Gastrocnemius medialis (tissue), 4 donors: ENCODE results near the gene DSE. TPM values are rescaled to one million over a fixed set of nuclear protein-coding genes. Genes with fewer than 3 reads are reported as not detected.

Experiments used
- ATAC-seq, 2 donors: fragments of 150-250 bp; one replicate each; pipeline ENCODE4 v1.9.1; 2016
- DNase-seq, 2 donors: peaks; one replicate each; pipeline ENCODE4 v3.0.0-alpha.2; 2019
- H3K27ac ChIP-seq, 4 donors: fragments of 200-600 bp; sonication (generic); 1 replicate in 1 of 4; 2 replicates in 3 of 4; pipeline ENCODE4 v1.5.1; 2016 to 2018; ENCODE audit warnings: mild to moderate bottlenecking in 2 of 4, moderate library complexity in 1 of 4
- H3K27me3 ChIP-seq, 3 donors: fragments of 200-600 bp; sonication (generic) in 2 of 3; 1 replicate in 1 of 3; 2 replicates in 2 of 3; pipeline versions ENCODE4 v1.5.1 to v1.6.0; 2016 to 2019; ENCODE audit warnings: mild to moderate bottlenecking in 1 of 3, moderate library complexity in 1 of 3
- H3K36me3 ChIP-seq, 2 donors: fragments of 200-600 bp; sonication (generic) in 1 of 2; one replicate each; pipeline ENCODE4 v1.5.1; 2017 to 2018
- H3K4me1 ChIP-seq, 2 donors: fragments of 200-600 bp; sonication (generic) in 1 of 2; one replicate each; pipeline ENCODE4 v1.5.1; 2016 to 2017; ENCODE audit warnings: mild to moderate bottlenecking in 2 of 2
- H3K4me3 ChIP-seq, 4 donors: fragments of 200-600 bp; sonication (generic) in 3 of 4; 1 replicate in 1 of 4; 2 replicates in 3 of 4; pipeline ENCODE4 v1.5.1; 2016 to 2019; ENCODE audit warnings: mild to moderate bottlenecking in 2 of 4
- H3K9me3 ChIP-seq, 3 donors: fragments of 200-600 bp; sonication (generic) in 2 of 3; 1 replicate in 1 of 3; 2 replicates in 2 of 3; pipeline ENCODE4 v1.5.1; 2016 to 2019
- POLR2A ChIP-seq, 2 donors: fragments of 450-650 bp; IDR thresholded peaks; one replicate each; pipeline ENCODE4 v1.6.1; 2017; ENCODE audit warnings: antibody characterized with exemption in 2 of 2, mild to moderate bottlenecking in 2 of 2, moderate library complexity in 2 of 2
- in situ Hi-C, 4 donors: fragments of 200-750 bp; cut with MboI; loops; one replicate each; pipeline versions ENCODE4 v1.15.0 to v1.8.0; 2017; ENCODE audit warnings: low sequenced_read_pairs in 4 of 4
- intact Hi-C: fragments of 100-400 bp; cut with DNase I; formaldehyde crosslinking; loops from one replicate; pipeline ENCODE4 v1.15.1; 2023; ENCODE audit warnings: low total_unique reads
- total RNA-seq, 4 donors: library from RNA; depleted of rRNA; stranded (reverse); fragments of >200 nt; gene quantifications; one replicate each; pipeline versions ENCODE4 v1.1.0 to v1.2.3, GENCODE V29; 2016
- TF ChIP-seq, protein P1 (sequence below), 5 experiments: fragments of 450-650 bp in 3 of 5; fragments of 200-600 bp in 2 of 5; sonication (generic) in 2 of 5; IDR thresholded peaks in 4 of 5; conservative IDR thresholded peaks in 1 of 5; 1 replicate in 4 of 5; 2 replicates in 1 of 5; pipeline ENCODE4 v1.5.1; 2016 to 2019; ENCODE audit warnings: antibody characterized with exemption in 5 of 5, mild to moderate bottlenecking in 3 of 5, moderate library complexity in 3 of 5

Gene DSE
- total RNA-seq, 4 donors from 2014 or later = 9.6 to 14.8 (median 11.8) TPM

DNA sequence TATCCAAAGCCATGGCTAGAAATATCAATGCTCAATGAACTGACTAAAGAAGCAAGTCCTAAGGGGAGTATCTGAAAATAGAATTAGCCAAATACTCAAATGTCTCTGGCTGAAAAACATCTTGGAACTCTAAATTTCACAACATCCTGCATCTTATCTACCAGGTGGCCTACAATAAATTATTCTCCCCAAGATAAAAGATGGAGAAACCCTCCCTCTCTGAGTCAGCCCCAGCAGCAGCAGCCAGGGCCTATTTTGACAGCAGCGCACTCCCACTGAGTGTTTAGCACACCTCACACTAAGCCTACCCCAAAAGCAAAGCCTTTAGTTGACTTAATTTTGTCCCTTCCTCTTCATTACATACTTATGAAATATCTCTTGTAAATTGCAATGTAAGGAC, 96.3 kb downstream of the DSE start:
- intact Hi-C loops = no loop called here
- DNase-seq (no peak), ATAC-seq (no peak)
- H3K4me3 ChIP-seq = no peak overlapping the region
- H3K36me3 ChIP-seq = no peaks in the 10 kb centered on the region
- TF ChIP-seq, protein P1, sequence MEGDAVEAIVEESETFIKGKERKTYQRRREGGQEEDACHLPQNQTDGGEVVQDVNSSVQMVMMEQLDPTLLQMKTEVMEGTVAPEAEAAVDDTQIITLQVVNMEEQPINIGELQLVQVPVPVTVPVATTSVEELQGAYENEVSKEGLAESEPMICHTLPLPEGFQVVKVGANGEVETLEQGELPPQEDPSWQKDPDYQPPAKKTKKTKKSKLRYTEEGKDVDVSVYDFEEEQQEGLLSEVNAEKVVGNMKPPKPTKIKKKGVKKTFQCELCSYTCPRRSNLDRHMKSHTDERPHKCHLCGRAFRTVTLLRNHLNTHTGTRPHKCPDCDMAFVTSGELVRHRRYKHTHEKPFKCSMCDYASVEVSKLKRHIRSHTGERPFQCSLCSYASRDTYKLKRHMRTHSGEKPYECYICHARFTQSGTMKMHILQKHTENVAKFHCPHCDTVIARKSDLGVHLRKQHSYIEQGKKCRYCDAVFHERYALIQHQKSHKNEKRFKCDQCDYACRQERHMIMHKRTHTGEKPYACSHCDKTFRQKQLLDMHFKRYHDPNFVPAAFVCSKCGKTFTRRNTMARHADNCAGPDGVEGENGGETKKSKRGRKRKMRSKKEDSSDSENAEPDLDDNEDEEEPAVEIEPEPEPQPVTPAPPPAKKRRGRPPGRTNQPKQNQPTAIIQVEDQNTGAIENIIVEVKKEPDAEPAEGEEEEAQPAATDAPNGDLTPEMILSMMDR (IDR thresholded peaks at IDR 0.05 in 4 of 5, conservative IDR thresholded peaks at IDR 0.05 in 1 of 5) = no peak
- no peak for TF ChIP-seq POLR2A (IDR thresholded peaks at IDR 0.05)
- H3K27ac ChIP-seq = no peak overlapping the region
- no peaks in the 10 kb centered on the region for H3K9me3 ChIP-seq
- in situ Hi-C loops = no loop called here
- no peaks in the 10 kb centered on the region for H3K4me1 ChIP-seq
- no peaks in the 10 kb centered on the region for H3K27me3 ChIP-seq

DNA sequence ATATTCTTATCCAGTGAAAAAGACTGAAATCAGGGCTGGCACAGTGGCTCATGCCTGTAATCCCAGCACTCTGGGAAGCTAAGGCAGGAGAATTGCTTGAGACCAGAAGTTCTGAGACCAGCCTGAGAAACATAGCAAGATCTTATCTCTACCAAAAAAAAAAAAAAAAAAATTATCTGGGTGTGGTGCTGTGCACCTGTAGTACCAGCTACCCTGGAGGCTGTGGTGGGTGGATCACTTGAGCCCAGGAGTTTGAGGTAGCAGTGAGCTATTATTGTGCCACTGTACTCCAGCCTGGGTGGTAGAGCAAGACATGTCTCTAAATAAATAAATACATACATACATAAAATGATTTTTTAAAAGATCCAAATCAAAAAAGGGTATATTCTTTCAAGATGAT, 96.8 kb downstream of the DSE start:
- Histone ChIP-seq H3K4me1 (no peaks in the 10 kb centered on the region), H3K27ac (no peak overlapping the region), H3K9me3 (no peaks in the 10 kb centered on the region), H3K4me3 (no peak overlapping the region), H3K27me3 (no peaks in the 10 kb centered on the region), H3K36me3 (no peaks in the 10 kb centered on the region)
- intact Hi-C loops (no loop called here), in situ Hi-C loops (no loop called here)
- TF ChIP-seq, protein P1 (IDR thresholded peaks at IDR 0.05 in 4 of 5, conservative IDR thresholded peaks at IDR 0.05 in 1 of 5) = no peak
- TF ChIP-seq POLR2A (IDR thresholded peaks at IDR 0.05) = no peak
- ATAC-seq (no peak), DNase-seq (no peak)

GRCh38 chr6:116468293-116468692, 97.5 kb downstream of the DSE start:
- intact Hi-C loops = no loop called here
- in situ Hi-C loops = no loop called here
- Histone ChIP-seq H3K36me3 (no peaks in the 10 kb centered on the region), H3K4me1 (no peaks in the 10 kb centered on the region), H3K9me3 (no peaks in the 10 kb centered on the region), H3K27ac (no peak overlapping the region), H3K4me3 (no peak overlapping the region), H3K27me3 (no peaks in the 10 kb centered on the region)
- TF ChIP-seq, protein P1 (IDR thresholded peaks at IDR 0.05 in 4 of 5, conservative IDR thresholded peaks at IDR 0.05 in 1 of 5) = no peak
- no peak for TF ChIP-seq POLR2A (IDR thresholded peaks at IDR 0.05)
- DNase-seq = no peak
- ATAC-seq = no peak

GRCh38 chr6:116471531-116471930, 100.8 kb downstream of the DSE start:
- no peaks in the 10 kb centered on the region for H3K36me3 ChIP-seq
- in situ Hi-C loops (no loop called here), intact Hi-C loops (no loop called here)

DNA sequence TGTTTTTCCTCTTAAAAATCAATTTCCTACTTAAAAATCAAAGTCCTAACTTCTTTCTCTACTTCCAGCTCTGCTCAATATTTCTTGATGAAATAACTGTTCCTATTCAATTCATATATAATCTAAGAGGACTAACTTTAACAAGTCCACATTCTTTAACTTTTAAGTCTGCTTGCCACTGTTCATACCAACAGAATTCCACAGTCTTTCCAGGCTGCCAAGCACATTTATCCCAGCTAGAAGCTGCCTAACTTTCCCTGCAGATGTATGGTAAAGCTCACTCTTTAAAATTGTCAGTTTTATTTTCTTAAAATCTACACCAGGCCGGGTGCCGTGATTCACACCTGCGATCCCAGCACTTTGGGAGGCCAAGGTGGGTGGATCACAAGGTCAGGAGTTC, 102.0 kb downstream of the DSE start:
- no peak overlapping the region for H3K27ac ChIP-seq
- no peak for TF ChIP-seq POLR2A (IDR thresholded peaks at IDR 0.05)
- TF ChIP-seq, protein P1 (IDR thresholded peaks at IDR 0.05 in 4 of 5, conservative IDR thresholded peaks at IDR 0.05 in 1 of 5) = no peak

More at GRCh38 chr6:116471531-116471930, 100.8 kb downstream of the DSE start:
- no peak for TF ChIP-seq POLR2A (IDR thresholded peaks at IDR 0.05)
- TF ChIP-seq, protein P1 (IDR thresholded peaks at IDR 0.05 in 4 of 5, conservative IDR thresholded peaks at IDR 0.05 in 1 of 5) = no peak
- H3K27me3 ChIP-seq = no peaks in the 10 kb centered on the region
- no peak overlapping the region for H3K4me3 ChIP-seq
- DNase-seq = no peak
- H3K27ac ChIP-seq = no peak overlapping the region
- no peaks in the 10 kb centered on the region for H3K9me3 ChIP-seq
- no peaks in the 10 kb centered on the region for H3K4me1 ChIP-seq
- ATAC-seq = no peak

More for the DNA sequence above, 102.0 kb downstream of the DSE start:
- intact Hi-C loops = no loop called here
- H3K36me3 ChIP-seq = no peaks in the 10 kb centered on the region
- no peak for DNase-seq
- in situ Hi-C loops = no loop called here
- H3K9me3 ChIP-seq = no peaks in the 10 kb centered on the region
- no peaks in the 10 kb centered on the region for H3K4me1 ChIP-seq
- no peak overlapping the region for H3K4me3 ChIP-seq
- ATAC-seq = no peak
- H3K27me3 ChIP-seq = no peaks in the 10 kb centered on the region
